HG03159 (cell line): ENCODE measurements around the gene RELCH.

ENCODE experiments used
- ATAC-seq: cut with Tn5 transposase; IDR thresholded peaks from one replicate; pipeline ENCODE4 v1.9.1; 2021; ENCODE audit warnings: mild to moderate bottlenecking, moderate library complexity; ENCODE audit not compliant: unreplicated experiment

RELCH gene

DNA sequence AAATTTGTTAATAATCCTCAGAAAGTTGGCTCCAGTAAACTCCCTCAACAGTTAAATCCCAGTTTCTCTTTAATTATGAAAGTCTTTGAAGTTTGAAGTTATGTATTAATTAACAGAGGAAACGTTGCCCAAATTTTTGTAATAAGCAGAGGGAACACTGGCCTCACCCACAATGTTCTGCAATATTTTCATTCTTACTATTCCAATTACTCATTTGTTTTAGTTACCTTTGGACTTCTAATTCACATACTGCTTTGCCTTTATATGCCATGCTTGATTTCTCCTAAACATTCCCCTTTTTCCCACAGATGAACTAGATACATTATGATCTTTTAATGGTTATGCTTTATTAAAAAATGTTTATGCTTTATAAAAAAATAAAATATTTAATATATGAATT, 61.3 kb downstream of the RELCH start:
- ATAC-seq = no peak

DNA sequence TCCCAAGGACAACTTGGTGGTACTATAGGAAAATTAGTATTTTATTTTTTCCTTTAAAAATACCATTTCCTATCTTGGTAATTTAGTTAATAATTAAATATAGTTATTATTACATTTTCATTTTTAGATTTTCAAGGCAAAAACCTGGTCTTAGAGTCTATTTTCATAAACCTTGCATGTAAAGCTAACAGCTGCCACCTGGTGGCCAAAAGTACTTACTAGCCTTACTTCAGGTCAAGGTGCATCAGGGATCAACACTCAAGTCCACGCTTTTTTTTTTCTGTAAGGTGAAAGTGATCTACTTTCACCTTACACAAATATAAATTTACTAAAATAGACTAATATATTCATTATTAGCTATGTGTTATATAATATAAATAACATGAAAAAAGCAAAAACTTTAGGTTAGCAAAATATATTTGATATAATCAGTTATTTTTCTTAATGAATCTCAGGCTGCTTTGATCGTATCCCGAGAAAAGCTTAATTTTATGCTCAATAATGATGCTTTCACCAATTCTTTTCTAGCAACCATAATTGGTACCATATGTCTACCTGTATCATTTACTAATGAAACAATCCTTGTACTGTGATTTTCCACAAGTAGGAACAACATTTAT, 62.5 kb downstream of the RELCH start:
- ATAC-seq = peak; percentile 84

DNA sequence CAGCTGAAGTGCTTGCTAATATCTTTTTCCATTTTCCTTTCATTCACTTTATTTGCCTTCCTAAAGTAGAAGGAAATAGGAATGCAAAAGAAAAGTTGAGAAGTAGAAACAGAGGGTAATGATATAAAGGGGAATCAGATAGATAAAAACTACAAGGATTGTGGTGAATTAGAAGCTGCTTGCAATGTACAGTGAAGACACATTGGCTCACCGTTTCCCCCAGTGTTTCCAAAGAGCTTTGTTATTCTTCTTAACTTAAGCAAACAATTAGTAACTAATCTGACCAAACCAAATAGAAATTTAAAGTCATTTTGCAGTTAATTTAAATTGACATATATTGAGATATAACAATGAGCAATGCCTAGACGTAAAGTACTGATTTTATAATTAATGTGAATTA, 63.4 kb downstream of the RELCH start:
- ATAC-seq = no peak

DNA sequence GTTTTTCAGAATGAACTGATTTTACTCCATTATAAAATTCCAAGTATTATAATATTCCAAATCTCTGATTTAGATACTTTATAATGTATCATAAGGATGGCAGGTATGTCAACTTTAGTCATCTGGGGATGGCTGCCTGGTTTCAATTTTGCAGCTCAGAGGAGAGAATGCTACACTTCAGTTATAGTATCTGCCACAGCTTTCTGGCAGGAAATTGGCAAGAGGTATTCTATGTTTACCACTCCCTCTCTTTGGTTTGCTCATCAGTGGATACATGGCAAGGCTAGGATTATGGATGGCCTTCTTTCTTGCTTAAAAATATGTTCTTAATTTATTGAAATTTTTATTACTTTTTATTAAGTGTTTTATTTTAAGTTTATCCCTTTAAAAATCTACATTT, 71.0 kb downstream of the RELCH start:
- ATAC-seq = no peak

DNA sequence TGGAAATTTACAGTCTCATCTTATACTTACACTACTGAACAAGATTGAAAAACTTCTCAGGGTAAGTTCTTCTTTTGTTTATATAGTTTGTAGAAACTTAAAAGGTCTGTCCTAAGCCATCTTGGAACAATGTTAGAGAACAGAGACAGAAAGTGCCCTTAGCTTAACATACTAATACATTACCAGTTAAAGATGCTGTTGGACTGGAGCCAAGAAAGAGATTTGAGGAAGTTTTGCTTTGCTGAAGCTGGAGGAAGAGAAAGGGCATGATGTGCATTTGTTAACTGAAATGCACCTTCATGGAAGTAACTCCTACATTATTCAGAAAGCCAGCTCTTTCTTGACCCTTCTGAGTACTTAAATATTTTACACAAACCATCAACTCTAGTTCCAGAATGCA, 71.6 kb downstream of the RELCH start:
- peak; percentile 54 for ATAC-seq

DNA sequence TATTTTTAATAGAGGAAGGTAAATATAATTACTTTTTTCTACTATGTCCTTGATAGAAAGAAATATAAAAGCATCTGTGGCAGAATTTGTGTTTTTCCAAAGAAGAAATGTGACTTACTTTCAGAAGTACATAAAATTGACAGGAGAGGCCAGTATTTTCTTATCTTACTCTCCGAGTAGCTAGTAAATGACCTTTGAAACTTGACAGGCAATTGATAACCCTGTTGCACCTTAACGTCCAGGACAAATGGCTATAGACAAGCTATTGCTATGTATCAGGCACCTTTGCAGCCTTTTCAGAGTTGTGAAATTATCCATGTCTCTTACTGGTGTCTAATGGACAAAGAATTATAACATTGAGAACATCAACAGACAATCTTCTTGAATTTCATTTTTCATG, 75.0 kb downstream of the RELCH start:
- ATAC-seq = no peak

DNA sequence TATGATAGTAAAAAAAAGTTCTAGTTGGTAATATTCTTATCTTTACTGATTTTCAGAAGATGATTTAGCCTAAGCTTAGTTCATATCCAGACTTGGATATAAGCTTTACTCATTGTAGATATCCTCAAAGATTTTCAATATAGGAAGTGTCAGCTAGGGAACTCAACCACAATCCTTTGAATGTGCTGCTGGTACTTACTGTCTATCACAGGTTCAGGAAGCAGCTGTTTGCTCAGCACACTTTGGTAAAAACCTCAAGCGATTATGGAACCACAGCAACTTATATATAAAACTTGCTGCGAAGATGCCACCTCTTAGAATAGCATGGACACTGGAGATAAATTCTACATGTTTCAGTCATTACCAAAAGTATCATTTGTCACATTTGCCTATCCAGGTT, 77.9 kb downstream of the RELCH start:
- ATAC-seq = no peak

DNA sequence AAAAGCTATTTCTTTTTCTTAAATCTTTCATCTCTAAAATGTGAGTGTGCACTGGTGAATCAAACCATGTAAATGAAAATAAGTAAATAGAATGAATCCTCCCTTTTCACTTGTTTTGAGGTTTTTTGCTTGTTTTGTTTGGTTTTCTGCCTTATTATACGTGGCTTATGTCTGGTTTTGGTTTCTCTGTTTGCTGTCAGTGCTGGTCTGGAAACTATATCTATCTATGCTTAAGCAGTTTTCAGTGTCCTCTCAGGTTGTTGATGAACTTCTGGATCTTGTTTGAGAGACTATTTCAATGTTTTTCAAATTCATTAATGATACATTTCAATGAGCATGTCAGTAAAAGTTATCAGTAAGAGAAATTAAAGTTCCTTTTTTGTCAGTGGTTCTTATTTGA, 90.0 kb downstream of the RELCH start:
- ATAC-seq = no peak

DNA sequence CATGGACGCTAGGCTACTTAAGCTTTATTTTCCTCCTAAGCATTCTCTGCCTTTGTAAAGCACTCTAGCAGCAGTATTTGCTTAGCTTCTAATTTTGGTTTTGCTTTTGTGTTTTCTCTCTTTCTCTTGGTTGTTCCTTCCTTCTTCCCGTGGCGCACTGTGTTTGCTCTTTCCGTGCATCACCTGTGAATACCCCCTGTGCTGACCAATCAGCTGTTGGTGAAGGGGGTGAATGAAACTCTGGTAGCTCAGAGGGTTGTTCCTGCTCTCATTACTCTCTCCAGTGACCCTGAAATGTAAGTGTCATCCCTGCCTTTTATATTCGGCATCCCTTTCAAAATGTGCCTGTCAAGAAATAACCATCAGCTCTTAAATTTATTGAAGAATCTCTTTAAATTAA, 92.5 kb downstream of the RELCH start:
- ATAC-seq = no peak

DNA sequence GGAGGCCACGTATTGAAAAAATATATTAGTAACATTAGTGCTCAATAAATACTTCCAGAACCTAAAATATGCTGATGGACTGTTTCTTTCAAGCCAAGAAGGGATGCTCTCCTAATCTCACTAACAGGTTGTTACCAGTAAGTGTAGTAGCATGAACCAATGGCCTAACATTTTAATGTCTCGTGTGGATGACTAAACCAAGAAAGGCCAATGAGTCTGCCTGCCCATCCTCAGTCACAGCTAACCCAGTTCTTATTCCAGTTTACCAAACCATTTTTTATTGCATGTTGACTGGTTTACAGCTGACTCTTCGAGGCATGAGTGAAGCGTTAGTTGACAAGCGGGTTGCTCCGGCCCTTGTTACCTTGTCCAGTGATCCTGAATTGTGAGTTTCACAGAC, 93.0 kb downstream of the RELCH start:
- no peak for ATAC-seq

DNA sequence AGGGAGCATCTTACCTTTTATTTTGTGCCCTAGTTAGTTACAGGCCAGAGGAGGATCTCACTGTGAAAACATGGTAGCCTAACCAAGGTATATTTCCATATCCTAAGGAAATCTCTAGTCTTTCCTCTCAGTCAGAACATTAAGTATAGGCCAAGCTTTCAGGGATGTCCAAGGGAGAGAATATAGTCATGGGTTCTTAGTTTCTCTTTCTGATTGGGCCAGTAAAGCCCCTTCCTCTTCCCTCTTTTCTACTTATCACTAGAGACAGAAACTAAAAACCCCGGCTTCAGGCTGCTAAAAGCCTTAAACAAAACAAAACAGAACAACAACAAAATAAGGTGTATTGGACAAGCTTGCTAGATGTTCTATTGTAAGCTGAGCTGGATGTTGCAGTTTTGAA, 93.7 kb downstream of the RELCH start:
- ATAC-seq = no peak

DNA sequence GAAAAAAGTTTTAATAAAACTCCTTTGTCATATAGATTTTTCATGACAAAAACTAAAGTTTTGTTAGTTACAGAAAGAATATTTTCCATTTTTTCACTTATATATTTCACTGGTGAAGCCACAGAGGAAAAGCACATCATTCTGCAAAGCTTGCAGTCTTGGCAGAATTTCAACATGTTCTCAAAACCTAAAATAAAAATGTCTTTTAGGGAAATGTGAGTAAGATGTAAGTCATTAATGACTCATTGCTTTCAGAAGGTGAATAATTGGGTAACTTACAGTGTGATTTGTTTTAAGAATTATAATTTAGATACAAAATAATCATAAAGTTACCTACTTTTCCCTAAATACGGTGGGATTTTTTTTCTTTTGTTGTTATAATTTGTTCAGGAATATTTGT, 94.6 kb downstream of the RELCH start:
- ATAC-seq = no peak

DNA sequence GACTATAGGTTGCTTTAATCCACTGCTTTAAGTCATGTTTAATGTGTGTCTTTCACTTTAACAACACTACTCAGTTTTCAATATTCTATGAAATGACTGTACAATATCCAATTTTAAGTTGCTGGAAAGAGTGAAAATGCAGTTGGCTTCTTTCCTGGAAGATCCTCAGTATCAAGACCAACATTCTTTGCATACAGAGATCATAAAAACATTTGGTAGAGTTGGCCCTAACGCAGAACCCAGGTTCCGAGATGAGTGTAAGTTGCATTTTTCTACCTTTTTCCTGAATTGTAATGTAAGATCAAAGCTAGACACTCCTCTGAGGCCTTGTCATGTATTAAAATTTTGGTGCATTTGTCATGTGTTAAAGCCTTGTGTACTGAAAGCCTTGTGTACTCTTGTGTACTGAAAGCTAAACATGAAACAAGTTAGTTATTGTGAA, 95.2 kb downstream of the RELCH start:
- no peak for ATAC-seq

DNA sequence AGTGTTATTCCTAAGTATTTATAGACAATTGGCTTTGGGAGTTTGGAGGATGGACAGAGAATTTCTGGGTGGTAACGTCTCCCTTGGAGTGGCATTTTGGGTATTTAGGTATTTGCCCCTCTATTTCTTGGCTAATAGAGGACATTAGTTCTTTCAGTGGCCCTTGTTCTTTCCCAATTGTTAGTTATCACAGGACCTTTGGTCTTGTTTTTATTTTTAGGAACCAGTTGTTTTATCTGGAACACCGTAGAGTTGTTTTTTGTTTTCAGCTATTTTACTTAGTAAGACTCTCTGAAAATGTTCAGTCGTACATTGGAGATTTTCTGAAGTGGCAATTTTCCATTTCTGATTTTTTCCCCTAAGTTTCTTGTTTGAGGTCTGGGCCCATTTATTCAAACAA, 97.6 kb downstream of the RELCH start:
- no peak for ATAC-seq

DNA sequence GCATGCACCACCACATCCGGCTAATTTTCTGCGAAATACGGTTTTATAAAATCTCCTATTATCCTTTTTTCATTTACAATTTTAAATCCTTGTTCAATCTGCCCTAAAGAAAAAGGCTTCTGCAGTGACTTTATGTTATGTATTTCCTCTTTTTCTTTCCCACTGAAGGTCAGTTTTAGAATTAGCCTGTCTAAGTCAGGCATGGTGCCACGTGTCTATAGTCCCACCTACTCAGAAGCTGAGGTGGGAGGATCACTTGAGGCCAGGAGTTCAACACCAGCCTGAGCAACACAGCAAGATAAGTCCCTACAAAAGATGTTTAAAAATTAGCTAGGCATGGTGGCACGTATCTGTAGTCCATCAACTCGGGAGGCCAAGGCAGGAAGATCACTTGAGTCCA, 98.2 kb downstream of the RELCH start:
- no peak for ATAC-seq

DNA sequence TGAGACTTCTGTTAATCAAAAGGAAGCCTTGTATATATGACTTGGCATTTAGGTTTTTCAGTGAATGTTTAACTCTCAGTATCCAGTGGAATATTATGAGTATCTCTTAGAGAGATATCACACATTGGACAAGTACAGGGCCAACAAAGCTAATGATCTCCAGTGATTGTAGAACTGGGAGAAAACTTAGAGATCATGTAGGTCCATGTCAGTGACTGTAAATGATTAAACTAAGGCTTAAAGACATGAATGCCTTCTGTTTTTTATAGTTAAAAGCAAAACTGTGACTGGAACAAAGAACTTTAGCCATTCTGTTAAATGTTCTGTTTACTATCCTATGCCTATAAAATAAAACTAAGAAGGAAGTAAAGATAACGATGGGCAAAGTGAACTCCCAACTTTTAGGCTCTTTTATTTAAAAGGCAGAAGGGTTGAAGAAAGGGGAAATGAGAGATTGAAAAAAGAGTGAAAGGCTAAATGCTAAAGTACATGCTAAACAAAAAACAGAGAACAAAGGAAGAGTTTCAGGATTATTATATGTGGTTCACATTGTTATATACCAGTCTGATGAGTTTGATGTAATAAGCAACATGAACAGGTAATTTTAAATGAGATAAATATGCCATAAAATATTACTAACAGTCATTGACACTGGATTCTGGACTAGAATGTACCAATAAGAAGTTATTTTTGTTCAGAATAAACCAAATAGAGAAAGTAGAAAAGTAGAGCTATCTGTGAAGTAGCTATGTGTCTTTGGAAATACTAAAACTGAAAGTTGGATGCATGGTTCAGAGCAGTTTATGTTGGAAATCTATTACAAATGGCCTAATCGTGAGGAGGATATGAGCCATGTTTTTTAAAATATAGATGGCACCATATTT, 101.0 kb downstream of the RELCH start:
- peak; percentile 42 for ATAC-seq

DNA sequence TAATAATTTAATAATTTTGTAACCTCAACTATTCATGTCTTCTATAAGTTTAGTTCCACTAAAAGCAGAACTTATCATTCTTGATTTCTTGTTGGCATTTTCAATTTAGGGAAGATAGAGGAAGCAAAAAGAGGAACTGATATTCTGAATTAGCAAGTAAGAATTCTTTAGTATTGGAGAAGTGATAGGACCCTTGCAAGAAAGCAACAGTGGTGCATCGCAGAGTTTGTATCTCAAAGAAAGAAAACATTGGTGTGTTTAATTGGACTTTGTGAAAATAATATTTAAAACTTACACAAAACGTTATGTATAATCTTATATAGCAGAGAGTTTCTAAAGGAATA, 101.6 kb downstream of the RELCH start:
- ATAC-seq = peak; percentile 69

DNA sequence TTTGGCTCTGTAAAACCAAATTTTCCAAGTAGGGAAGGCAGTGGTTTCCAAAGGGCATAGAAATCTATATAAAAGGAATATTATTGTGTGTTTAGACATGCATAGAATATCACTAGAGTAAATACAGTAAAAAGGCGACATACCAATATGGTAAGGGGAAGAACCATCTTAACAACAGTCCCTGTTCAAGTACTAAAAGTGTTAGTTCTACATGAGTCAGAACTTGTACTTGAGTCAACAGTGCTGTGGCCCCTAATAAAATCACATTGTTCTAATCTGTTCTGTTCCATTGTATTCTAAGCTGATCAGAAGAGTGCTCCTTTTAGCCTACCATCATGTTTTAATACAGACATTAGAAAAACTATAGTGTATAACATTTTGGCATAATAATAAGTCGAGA, 102.0 kb downstream of the RELCH start:
- peak; percentile 49 for ATAC-seq

DNA sequence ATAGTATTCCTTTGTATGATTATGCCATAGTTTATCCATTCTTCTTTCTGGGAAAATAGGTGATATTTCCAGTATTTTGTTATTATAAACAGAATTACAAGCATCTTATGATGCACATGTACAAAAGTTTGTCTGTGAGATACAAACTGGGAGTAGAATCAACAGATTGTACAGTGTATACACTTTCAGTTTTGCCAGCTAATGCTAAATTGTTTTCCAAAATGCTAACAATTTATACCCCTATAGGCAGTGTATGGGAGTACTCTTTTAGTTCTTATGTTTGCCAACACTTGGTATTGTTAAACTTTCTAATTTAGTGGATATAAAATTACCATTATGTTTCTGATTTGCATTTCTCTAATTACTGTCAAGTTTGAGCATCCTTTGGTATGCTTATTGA, 107.0 kb downstream of the RELCH start:
- ATAC-seq = no peak

DNA sequence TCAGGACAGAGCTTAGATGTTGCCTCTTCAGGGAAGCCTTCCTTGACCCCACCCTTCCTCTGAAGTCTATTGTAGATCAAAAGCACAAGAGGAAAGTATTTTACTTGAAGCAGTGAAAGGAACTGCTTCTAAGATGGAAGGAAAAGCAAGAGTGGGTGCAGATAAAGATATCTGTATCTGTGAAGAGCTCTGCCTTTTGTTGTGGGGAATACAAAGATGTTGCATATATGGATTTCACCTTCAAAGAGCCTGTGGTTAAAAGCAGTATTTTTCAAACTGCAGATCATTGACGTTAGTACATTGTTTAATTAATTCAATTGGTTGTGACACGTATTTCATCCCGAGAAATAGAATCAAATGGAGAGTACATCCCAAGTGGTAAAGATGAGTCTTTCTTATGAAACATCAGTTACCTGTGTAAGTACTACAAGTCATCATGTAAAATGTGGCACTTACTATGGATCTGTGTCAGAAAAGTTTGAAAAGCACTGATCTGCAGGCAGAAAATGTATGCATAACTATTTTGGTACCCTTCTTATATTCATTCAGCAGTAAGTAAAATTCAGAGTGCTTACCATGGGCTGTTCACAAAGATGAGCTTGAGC, 113.4 kb downstream of the RELCH start:
- ATAC-seq = no peak

DNA sequence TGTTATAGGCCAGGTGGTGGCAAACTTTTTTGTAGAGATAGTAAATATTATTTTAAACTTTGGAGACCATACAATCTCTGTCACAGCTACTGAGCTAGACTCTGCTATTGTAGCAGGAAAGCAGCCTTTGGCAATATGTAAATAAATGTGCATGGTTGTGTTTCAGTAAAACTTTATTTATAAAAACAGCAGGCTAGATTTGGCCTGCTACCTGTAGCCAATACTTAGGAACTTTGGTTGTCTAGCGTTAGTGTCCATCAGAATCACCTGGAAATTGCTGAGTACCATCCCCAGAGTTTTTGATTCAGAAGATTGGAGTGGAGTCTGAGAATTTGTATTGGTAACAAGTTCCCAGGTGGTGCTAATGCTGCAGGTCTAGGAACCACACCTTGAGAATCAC, 114.3 kb downstream of the RELCH start:
- ATAC-seq = no peak

DNA sequence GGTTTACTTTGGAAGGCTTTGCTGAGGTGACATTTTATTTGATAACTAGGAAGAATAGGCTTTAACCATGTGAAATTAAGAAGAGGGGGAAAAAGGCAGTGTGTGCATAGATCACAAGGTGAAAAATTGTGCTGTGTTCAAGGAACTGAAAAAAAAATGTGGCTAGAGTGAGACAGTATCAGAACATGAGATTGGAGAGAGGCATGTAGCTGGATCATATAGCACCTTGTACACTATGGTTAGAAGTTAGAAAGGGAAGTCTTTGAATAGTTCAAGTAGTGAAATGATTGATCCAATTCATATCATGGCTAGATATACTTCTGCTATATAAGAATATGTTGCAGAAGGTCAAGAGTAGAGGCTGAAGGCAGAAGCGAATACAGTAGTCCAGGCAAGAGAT, 125.8 kb downstream of the RELCH start:
- ATAC-seq = no peak
